H1 (cell line): ENCODE data around the gene CAPN13. TPM values are rescaled to one million over a fixed set of nuclear protein-coding genes. Genes with fewer than 3 reads are reported as not detected.
A peak's percentile ranks its signal among the peaks of the same experiment; 100 is the strongest.

Experiments
- CTCF ChIA-PET: fragments of 300-600 bp; sonication (Branson Sonifier 250); formaldehyde crosslinking; loops from one replicate; lab custom pipeline; 2021; ENCODE audit not compliant: partially characterized antibody; lab: Charles Lee
- POLR2A ChIA-PET: fragments of 300-600 bp; sonication (Branson Sonifier 250); formaldehyde crosslinking; loops from one replicate; lab custom pipeline; 2021; ENCODE audit warnings: inconsistent platforms; ENCODE audit not compliant: partially characterized antibody; lab: Charles Lee
- DNase-seq, 2 experiments: peaks; one replicate each; pipeline versions ENCODE4 v3.0.0 to v3.0.0-alpha.2; 2010 to 2022; ENCODE audit warnings: low spot score in 2 of 2, low read depth in 1 of 2, mixed read lengths in 1 of 2
- FAIRE-seq: peaks from 2 replicates; lab custom pipeline; 2011; peaks lifted over from hg19 to GRCh38; lab: Jason Lieb, UNC
- H2AFZ ChIP-seq: 2 replicates; pipeline ENCODE4 v1.8.1; 2012; ENCODE audit warnings: low read length, inconsistent platforms
- H2AK5ac ChIP-seq: 2 replicates; pipeline ENCODE4 v1.6.1; 2013; ENCODE audit warnings: low read depth, low read length
- H2BK120ac ChIP-seq: replicated peaks from 2 replicates; pipeline ENCODE3; 2013; ENCODE audit warnings: low read depth, low read length, inconsistent platforms
- H2BK12ac ChIP-seq: 2 replicates; pipeline ENCODE4 v1.6.1; 2013; ENCODE audit warnings: low read depth, low read length
- H2BK15ac ChIP-seq: 2 replicates; pipeline ENCODE4 v1.6.1; 2013; ENCODE audit warnings: low read length
- H2BK20ac ChIP-seq: 2 replicates; pipeline ENCODE4 v1.6.1; 2013; ENCODE audit warnings: low read length
- H2BK5ac ChIP-seq: 2 replicates; pipeline ENCODE4 v1.6.1; 2013; ENCODE audit warnings: low read depth, low read length
- H3K14ac ChIP-seq: 2 replicates; pipeline ENCODE4 v1.6.1; 2013; ENCODE audit warnings: inconsistent platforms; ENCODE audit not compliant: insufficient read length
- H3K18ac ChIP-seq: 2 replicates; pipeline ENCODE4 v1.6.1; 2013; ENCODE audit warnings: low read length; ENCODE audit errors: extremely low read depth
- H3K23ac ChIP-seq: 2 replicates; pipeline ENCODE4 v1.6.1; 2013; ENCODE audit warnings: inconsistent platforms; ENCODE audit not compliant: insufficient read length
- H3K23me2 ChIP-seq: 2 replicates; pipeline ENCODE4 v1.6.1; 2013; ENCODE audit warnings: low read depth, low read length
- H3K27ac ChIP-seq: 2 replicates; pipeline ENCODE4 v1.6.1; 2011; ENCODE audit warnings: low read depth, low read length, inconsistent platforms
- H3K27me3 ChIP-seq, 4 experiments: replicated peaks in 1 of 4; 1 replicate in 1 of 4; 2 replicates in 3 of 4; pipeline versions ENCODE4 v1.6.1 to v1.8.1; 2011 to 2013; ENCODE audit warnings: low read length in 3 of 4, mild to moderate bottlenecking in 3 of 4, inconsistent platforms in 2 of 4, mixed read lengths in 2 of 4, moderate library complexity in 1 of 4; ENCODE audit not compliant: control insufficient read depth in 3 of 4, insufficient read depth in 3 of 4; ENCODE audit errors: extremely low read depth in 1 of 4
- H3K36me3 ChIP-seq, 4 experiments: 2 replicates each; pipeline versions ENCODE4 v1.6.1 to v1.8.1; 2011 to 2013; ENCODE audit warnings: mild to moderate bottlenecking in 4 of 4, low read length in 3 of 4, moderate library complexity in 2 of 4, control low read depth in 1 of 4, inconsistent platforms in 1 of 4; ENCODE audit not compliant: insufficient read depth in 4 of 4, control insufficient read depth in 2 of 4
- H3K4ac ChIP-seq: replicated peaks from 2 replicates; pipeline ENCODE3; 2013; ENCODE audit warnings: low read length, low read depth, mixed read lengths, inconsistent platforms; ENCODE audit not compliant: insufficient read length
- H3K4me1 ChIP-seq, 4 experiments: replicated peaks in 1 of 4; 1 replicate in 1 of 4; 2 replicates in 3 of 4; pipeline versions ENCODE4 v1.6.1 to v1.8.1; 2011 to 2013; ENCODE audit warnings: low read length in 3 of 4, inconsistent platforms in 2 of 4, mixed read lengths in 1 of 4; ENCODE audit not compliant: insufficient read depth in 4 of 4, control insufficient read depth in 3 of 4
- H3K4me2 ChIP-seq, 2 experiments: 2 replicates each; pipeline versions ENCODE4 v1.6.1 to v1.8.1; 2011 to 2013; ENCODE audit warnings: low read depth in 2 of 2, low read length in 2 of 2, control low read depth in 1 of 2, inconsistent platforms in 1 of 2, mild to moderate bottlenecking in 1 of 2; ENCODE audit not compliant: insufficient read depth in 1 of 2
- H3K4me3 ChIP-seq, 4 experiments: fragments of 200-600, 300-600 bp in 1 of 4; sonication (generic), shearing (Covaris generic), sonication (Bioruptor Twin) in 1 of 4; 2 replicates each; pipeline versions ENCODE4 v1.5.1 to v1.8.1; 2011 to 2016; ENCODE audit warnings: low read length in 4 of 4, low read depth in 3 of 4, control low read depth in 2 of 4, inconsistent platforms in 2 of 4, mild to moderate bottlenecking in 2 of 4, mixed read lengths in 1 of 4, moderate library complexity in 1 of 4; ENCODE audit not compliant: insufficient read depth in 2 of 4; ENCODE audit errors: extremely low read depth in 1 of 4
- H3K56ac ChIP-seq: replicated peaks from 2 replicates; pipeline ENCODE3; 2013; ENCODE audit warnings: low read depth, mild to moderate bottlenecking, mixed read lengths, low read length, inconsistent platforms; ENCODE audit not compliant: insufficient read length
- H3K79me1 ChIP-seq: 2 replicates; pipeline ENCODE4 v1.6.1; 2013; ENCODE audit warnings: low read depth, low read length, control low read depth
- H3K79me2 ChIP-seq, 2 experiments: 2 replicates each; pipeline versions ENCODE4 v1.6.1 to v1.8.1; 2012 to 2013; ENCODE audit warnings: low read length in 2 of 2, mild to moderate bottlenecking in 2 of 2, inconsistent platforms in 1 of 2; ENCODE audit not compliant: insufficient read depth in 2 of 2, control insufficient read depth in 1 of 2
- H3K9ac ChIP-seq, 4 experiments: replicated peaks in 1 of 4; 1 replicate in 1 of 4; 2 replicates in 3 of 4; pipeline versions ENCODE4 v1.6.1 to v1.8.1; 2011 to 2013; ENCODE audit warnings: low read depth in 3 of 4, low read length in 3 of 4, control low read depth in 2 of 4, mild to moderate bottlenecking in 2 of 4, moderate library complexity in 2 of 4, inconsistent platforms in 1 of 4; ENCODE audit errors: extremely low read depth in 1 of 4
- H3K9me3 ChIP-seq, 2 experiments: 2 replicates each; pipeline versions ENCODE4 v1.6.1 to v1.8.1; 2012 to 2013; ENCODE audit warnings: mild to moderate bottlenecking in 2 of 2, moderate library complexity in 2 of 2, control low read depth in 1 of 2, inconsistent platforms in 1 of 2, low read depth in 1 of 2, low read length in 1 of 2, mixed read lengths in 1 of 2; ENCODE audit not compliant: insufficient read depth in 2 of 2
- H4K20me1 ChIP-seq, 2 experiments: replicated peaks in 1 of 2; 2 replicates each; pipeline versions ENCODE3 to v1.8.1; 2011 to 2013; ENCODE audit warnings: inconsistent platforms in 2 of 2, low read length in 2 of 2, mild to moderate bottlenecking in 1 of 2; ENCODE audit not compliant: insufficient read depth in 2 of 2, control insufficient read depth in 1 of 2
- H4K5ac ChIP-seq: 2 replicates; pipeline ENCODE4 v1.6.1; 2013; ENCODE audit warnings: low read length, low read depth, mixed read lengths, inconsistent platforms; ENCODE audit not compliant: insufficient read length
- H4K8ac ChIP-seq: 2 replicates; pipeline ENCODE4 v1.8.0; 2013; ENCODE audit warnings: mild to moderate bottlenecking, moderate library complexity, low read length, inconsistent platforms; ENCODE audit not compliant: insufficient read depth; ENCODE audit errors: extremely low read depth
- H4K91ac ChIP-seq: replicated peaks from 2 replicates; pipeline ENCODE3; 2013; ENCODE audit warnings: low read length, mixed read lengths, inconsistent platforms; ENCODE audit not compliant: insufficient read length
- TEAD4 ChIP-seq: IDR thresholded peaks from 2 replicates; pipeline ENCODE4 v1.6.1; 2012; ENCODE audit warnings: low read depth, low read length, inconsistent platforms, mixed read lengths
- WGBS, 2 experiments: shearing (Covaris generic) in 1 of 2; methylation state at CpG; one replicate each; pipeline versions ENCODE4 v1.1.6 to v1.1.7; 2013 to 2015; ENCODE audit warnings: low lambda C conversion rate in 2 of 2, mixed read lengths in 2 of 2, inconsistent platforms in 1 of 2, low coverage in 1 of 2, missing lambda C conversion rate in 1 of 2; ENCODE audit not compliant: insufficient replicate concordance in 2 of 2, insufficient coverage in 1 of 2, insufficient read length in 1 of 2; ENCODE audit errors: extremely low coverage in 1 of 2, missing lambda C conversion rate in 1 of 2; 5-methylcytosine and 5-hydroxymethylcytosine counted together
- polyA plus RNA-seq, 7 experiments: library from polyadenylated mRNA; depleted of rRNA in 3 of 7; stranded (reverse) in 5 of 7; unstranded in 2 of 7; fragments of >200 nt in 5 of 7; fragments of 200-250 nt in 2 of 7; gene quantifications; 1 replicate in 5 of 7; 2 replicates in 1 of 7; 4 replicates in 1 of 7; pipeline versions ENCODE4 v1.2.1 to v1.2.3, GENCODE V29; 2011 to 2013; ENCODE audit warnings: missing spikeins in 2 of 7, mixed read lengths in 2 of 7
- total RNA-seq: library from RNA; stranded (reverse); fragmentation: NEBNext Ultra II Directional; extraction: Animal tissue kit (Norgen Biotek cat#: 25700); gene quantifications from 2 replicates; pipeline ENCODE4 v1.2.1, GENCODE V29; 2021
- TF ChIP-seq, protein P1 (sequence below), 3 experiments: IDR thresholded peaks; 1 replicate in 2 of 3; 2 replicates in 1 of 3; pipeline versions ENCODE4 v1.5.1 to v1.6.1; 2011; ENCODE audit warnings: low read length in 3 of 3, mild to moderate bottlenecking in 3 of 3, inconsistent platforms in 2 of 3, low read depth in 1 of 3, moderate library complexity in 1 of 3; ENCODE audit not compliant: insufficient read depth in 1 of 3; ENCODE audit errors: control extremely low read depth in 1 of 3

The CAPN13 gene
- total and polyA plus RNA-seq, 2 of the 8 experiments (the other 6 are each of a cell fraction or from before 2014, with no cell fraction given), result 2.4 TPM

- TF ChIP-seq, protein P1, sequence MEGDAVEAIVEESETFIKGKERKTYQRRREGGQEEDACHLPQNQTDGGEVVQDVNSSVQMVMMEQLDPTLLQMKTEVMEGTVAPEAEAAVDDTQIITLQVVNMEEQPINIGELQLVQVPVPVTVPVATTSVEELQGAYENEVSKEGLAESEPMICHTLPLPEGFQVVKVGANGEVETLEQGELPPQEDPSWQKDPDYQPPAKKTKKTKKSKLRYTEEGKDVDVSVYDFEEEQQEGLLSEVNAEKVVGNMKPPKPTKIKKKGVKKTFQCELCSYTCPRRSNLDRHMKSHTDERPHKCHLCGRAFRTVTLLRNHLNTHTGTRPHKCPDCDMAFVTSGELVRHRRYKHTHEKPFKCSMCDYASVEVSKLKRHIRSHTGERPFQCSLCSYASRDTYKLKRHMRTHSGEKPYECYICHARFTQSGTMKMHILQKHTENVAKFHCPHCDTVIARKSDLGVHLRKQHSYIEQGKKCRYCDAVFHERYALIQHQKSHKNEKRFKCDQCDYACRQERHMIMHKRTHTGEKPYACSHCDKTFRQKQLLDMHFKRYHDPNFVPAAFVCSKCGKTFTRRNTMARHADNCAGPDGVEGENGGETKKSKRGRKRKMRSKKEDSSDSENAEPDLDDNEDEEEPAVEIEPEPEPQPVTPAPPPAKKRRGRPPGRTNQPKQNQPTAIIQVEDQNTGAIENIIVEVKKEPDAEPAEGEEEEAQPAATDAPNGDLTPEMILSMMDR (IDR thresholded peaks at IDR 0.05; ENCODE audit: control extremely low read depth in 1 of 3, insufficient read depth in 1 of 3, low read depth in 1 of 3, low read length in 3 of 3), result no peak
- peak; percentile 61 for TF ChIP-seq TEAD4
- H3K4me3 ChIP-seq, result no peak overlapping the region
- H4K5ac ChIP-seq, result no peak overlapping the region
- no peak overlapping the region for H3K4me2 ChIP-seq
- H2BK12ac ChIP-seq, result no peak overlapping the region
- H3K4ac ChIP-seq, result no peak overlapping the region
- H4K20me1 ChIP-seq, result no peaks in the 10 kb centered on the region
- no peak overlapping the region for H2AFZ ChIP-seq
- no peaks in the 10 kb centered on the region for H3K36me3 ChIP-seq
- DNase-seq (no peak), FAIRE-seq (peak; percentile 42)
- no peak overlapping the region for H2BK5ac ChIP-seq
- no peak overlapping the region for H3K14ac ChIP-seq
- H2AK5ac ChIP-seq, result no peak overlapping the region
- H3K9ac ChIP-seq, result no peak overlapping the region
- no peak overlapping the region for H4K91ac ChIP-seq
- 91% methylated on average over 4 of the region's 4 CpGs; no CpG with 5 or more reads in 1 of the 2 experiments for WGBS, 2 experiments
- CTCF ChIA-PET, result interaction anchor here (0.8 kb wide), 1 partner anchor 10 kb away, joined by 3 read pairs; the partner anchor contains the start of gene CAPN13
- H2BK20ac ChIP-seq, result no peak overlapping the region
- H3K4me1 ChIP-seq, result peaks cover 2 to 13% (median 10%) of the 10 kb centered on the region in 4 experiments; a peak in 5 of 7 replicates
- no peaks in the 10 kb centered on the region for H3K23me2 ChIP-seq
- H3K23ac ChIP-seq, result no peak overlapping the region
- no peaks in the 10 kb centered on the region for H3K79me1 ChIP-seq
- no peak overlapping the region for H4K8ac ChIP-seq
- H3K27me3 ChIP-seq, result no peaks in the 10 kb centered on the region
- H3K79me2 ChIP-seq, result no peaks in the 10 kb centered on the region
- H2BK15ac ChIP-seq, result no peak overlapping the region
- no peak overlapping the region for H3K56ac ChIP-seq
- no peak overlapping the region for H3K18ac ChIP-seq
- POLR2A ChIA-PET, result interaction anchor here (3.0 kb wide), 1 partner anchor 10 kb away, joined by 13 read pairs; the partner anchor contains the start of gene CAPN13
- no peaks in the 10 kb centered on the region for H3K9me3 ChIP-seq
- H3K27ac ChIP-seq, result no peak overlapping the region
- no peak overlapping the region for H2BK120ac ChIP-seq
Measured at GRCh38 chr2:30796699-30797098, 10.5 kb downstream of the CAPN13 start.
